H1 (cell line): ENCODE measurements around the gene HABP2. TPM values are rescaled to one million over a fixed set of nuclear protein-coding genes. Genes with fewer than 3 reads are reported as not detected.

ENCODE experiments used
- BCL11A ChIP-seq, 2 experiments: IDR thresholded peaks; one replicate each; pipeline ENCODE4 v1.6.1; 2011; ENCODE audit warnings: low read depth in 2 of 2, low read length in 2 of 2, mild to moderate bottlenecking in 2 of 2
- SIX5 ChIP-seq: IDR thresholded peaks from 2 replicates; pipeline ENCODE4 v1.6.1; 2011; ENCODE audit warnings: mild to moderate bottlenecking, low read depth, low read length
- TEAD4 ChIP-seq: IDR thresholded peaks from 2 replicates; pipeline ENCODE4 v1.6.1; 2012; ENCODE audit warnings: low read depth, low read length, inconsistent platforms, mixed read lengths
- polyA plus RNA-seq, 7 experiments: library from polyadenylated mRNA; depleted of rRNA in 3 of 7; stranded (reverse) in 5 of 7; unstranded in 2 of 7; fragments of >200 nt in 5 of 7; fragments of 200-250 nt in 2 of 7; gene quantifications; 1 replicate in 5 of 7; 2 replicates in 1 of 7; 4 replicates in 1 of 7; pipeline versions ENCODE4 v1.2.1 to v1.2.3, GENCODE V29; 2011 to 2013; ENCODE audit warnings: missing spikeins in 2 of 7, mixed read lengths in 2 of 7
- total RNA-seq: library from RNA; stranded (reverse); fragmentation: NEBNext Ultra II Directional; extraction: Animal tissue kit (Norgen Biotek cat#: 25700); gene quantifications from 2 replicates; pipeline ENCODE4 v1.2.1, GENCODE V29; 2021
- TF ChIP-seq, protein P1 (sequence below): IDR thresholded peaks from 2 replicates; pipeline ENCODE4 v1.6.1; 2011; ENCODE audit warnings: low read length, improper control_type of control experiment
- TF ChIP-seq, protein P2 (sequence below): IDR thresholded peaks from 2 replicates; pipeline ENCODE4 v1.6.1; 2012; ENCODE audit warnings: inconsistent platforms

Gene HABP2
- total and polyA plus RNA-seq, 2 of the 8 experiments (the other 6 are each of a cell fraction or from before 2014, with no cell fraction given), result not detected

DNA sequence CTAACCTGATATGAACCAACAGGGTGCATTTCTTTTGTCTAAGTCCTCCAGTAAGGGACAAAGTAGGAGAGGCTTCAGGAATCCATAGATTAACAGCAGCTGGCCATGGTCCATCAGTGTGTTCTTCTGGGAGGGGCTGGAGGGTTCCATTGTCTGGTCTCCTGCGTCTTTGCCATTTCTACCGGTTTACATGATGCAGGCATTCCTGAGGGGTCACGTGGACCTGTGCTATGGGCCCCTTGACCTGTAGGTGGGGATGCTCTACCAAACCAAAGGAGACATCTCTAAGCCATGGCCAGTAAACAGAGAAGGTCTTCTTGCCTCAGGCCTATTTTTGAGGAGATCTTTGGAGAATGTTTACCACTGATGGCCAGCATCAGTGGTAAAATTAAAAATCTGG is 28.7 kb upstream of the HABP2 start (continued):
- peak; percentile 84 for TF ChIP-seq TEAD4
- no peak for TF ChIP-seq BCL11A (IDR thresholded peaks at IDR 0.05; ENCODE audit: low read depth in 2 of 2, low read length in 2 of 2)
- TF ChIP-seq SIX5, result no peak
- TF ChIP-seq, protein P1, sequence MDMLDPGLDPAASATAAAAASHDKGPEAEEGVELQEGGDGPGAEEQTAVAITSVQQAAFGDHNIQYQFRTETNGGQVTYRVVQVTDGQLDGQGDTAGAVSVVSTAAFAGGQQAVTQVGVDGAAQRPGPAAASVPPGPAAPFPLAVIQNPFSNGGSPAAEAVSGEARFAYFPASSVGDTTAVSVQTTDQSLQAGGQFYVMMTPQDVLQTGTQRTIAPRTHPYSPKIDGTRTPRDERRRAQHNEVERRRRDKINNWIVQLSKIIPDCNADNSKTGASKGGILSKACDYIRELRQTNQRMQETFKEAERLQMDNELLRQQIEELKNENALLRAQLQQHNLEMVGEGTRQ, result peak; percentile 81
- TF ChIP-seq, protein P2, sequence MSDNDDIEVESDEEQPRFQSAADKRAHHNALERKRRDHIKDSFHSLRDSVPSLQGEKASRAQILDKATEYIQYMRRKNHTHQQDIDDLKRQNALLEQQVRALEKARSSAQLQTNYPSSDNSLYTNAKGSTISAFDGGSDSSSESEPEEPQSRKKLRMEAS, result 0 out of 2 replicates have a peak, but pooled peaks have one; percentile 38
